Lower leg skin (tissue), 4 donors: ENCODE data around the gene NBL1. TPM values are rescaled to one million over a fixed set of nuclear protein-coding genes. Genes with fewer than 3 reads are reported as not detected.
A peak's percentile ranks its signal among the peaks of the same experiment; 100 is the strongest.

ENCODE experiments used
- DNase-seq, 2 donors: peaks; one replicate each; pipeline ENCODE4 v3.0.0-alpha.2; 2019; ENCODE audit warnings: low spot score in 2 of 2
- H3K4me3 ChIP-seq: fragments of 200-600 bp; sonication (generic); 2 replicates; pipeline ENCODE4 v1.5.1; 2017; ENCODE audit warnings: mild to moderate bottlenecking, low read depth; ENCODE audit not compliant: poor library complexity, severe bottlenecking
- POLR2A ChIP-seq, 2 donors: fragments of 450-650 bp; IDR thresholded peaks; one replicate each; pipeline ENCODE4 v1.6.1; 2016 to 2017; ENCODE audit warnings: antibody characterized with exemption in 2 of 2, mild to moderate bottlenecking in 1 of 2, moderate library complexity in 1 of 2
- WGBS, 2 donors: methylation state at CpG; one replicate each; pipeline ENCODE4 v1.1.5; 2018; 5-methylcytosine and 5-hydroxymethylcytosine counted together
- intact Hi-C: fragments of 100-400 bp; cut with DNase I; formaldehyde crosslinking; loops from one replicate; pipeline ENCODE4 v1.15.0; 2023; ENCODE audit warnings: low total_unique reads
- total RNA-seq, 4 donors: library from RNA; depleted of rRNA; stranded (reverse); fragments of >200 nt; gene quantifications; one replicate each; pipeline ENCODE4 v1.1.0, GENCODE V29; 2016
- TF ChIP-seq, protein P1 (sequence below), 3 donors: fragments of 450-650 bp; IDR thresholded peaks; one replicate each; pipeline ENCODE4 v1.5.1; 2016; ENCODE audit warnings: antibody characterized with exemption in 3 of 3, mild to moderate bottlenecking in 3 of 3, moderate library complexity in 2 of 3

NBL1 gene
- total RNA-seq, 4 donors from 2014 or later: 147 to 230 (median 210) TPM

DNA sequence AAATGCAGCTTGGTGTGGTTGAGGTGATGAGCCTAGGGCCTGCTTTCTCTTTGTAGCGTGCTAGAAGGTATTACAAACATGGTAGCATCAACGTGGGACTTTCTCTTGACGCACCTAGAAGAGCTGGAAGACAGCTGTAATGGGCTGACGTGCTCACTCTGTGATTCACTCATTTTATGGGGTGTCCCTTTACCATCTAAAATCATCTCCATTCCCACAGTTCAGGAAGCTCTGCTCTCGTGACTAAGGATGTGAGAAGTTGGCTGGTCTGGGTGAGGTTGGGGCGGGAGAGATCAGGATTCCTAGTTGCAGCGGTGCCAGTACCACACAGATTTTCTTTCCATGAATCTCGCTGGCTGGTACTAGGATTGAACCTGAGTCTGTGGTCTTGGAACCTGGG, 24.8 kb downstream of the NBL1 start:
- TF ChIP-seq, protein P1, sequence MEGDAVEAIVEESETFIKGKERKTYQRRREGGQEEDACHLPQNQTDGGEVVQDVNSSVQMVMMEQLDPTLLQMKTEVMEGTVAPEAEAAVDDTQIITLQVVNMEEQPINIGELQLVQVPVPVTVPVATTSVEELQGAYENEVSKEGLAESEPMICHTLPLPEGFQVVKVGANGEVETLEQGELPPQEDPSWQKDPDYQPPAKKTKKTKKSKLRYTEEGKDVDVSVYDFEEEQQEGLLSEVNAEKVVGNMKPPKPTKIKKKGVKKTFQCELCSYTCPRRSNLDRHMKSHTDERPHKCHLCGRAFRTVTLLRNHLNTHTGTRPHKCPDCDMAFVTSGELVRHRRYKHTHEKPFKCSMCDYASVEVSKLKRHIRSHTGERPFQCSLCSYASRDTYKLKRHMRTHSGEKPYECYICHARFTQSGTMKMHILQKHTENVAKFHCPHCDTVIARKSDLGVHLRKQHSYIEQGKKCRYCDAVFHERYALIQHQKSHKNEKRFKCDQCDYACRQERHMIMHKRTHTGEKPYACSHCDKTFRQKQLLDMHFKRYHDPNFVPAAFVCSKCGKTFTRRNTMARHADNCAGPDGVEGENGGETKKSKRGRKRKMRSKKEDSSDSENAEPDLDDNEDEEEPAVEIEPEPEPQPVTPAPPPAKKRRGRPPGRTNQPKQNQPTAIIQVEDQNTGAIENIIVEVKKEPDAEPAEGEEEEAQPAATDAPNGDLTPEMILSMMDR (IDR thresholded peaks at IDR 0.05): no peak
- no peak for DNase-seq
- 77 to 80% methylated on average over 8 of the region's 8 CpGs for WGBS, 2 donors
- no peak overlapping the region for H3K4me3 ChIP-seq
- intact Hi-C loops: no loop called here

DNA sequence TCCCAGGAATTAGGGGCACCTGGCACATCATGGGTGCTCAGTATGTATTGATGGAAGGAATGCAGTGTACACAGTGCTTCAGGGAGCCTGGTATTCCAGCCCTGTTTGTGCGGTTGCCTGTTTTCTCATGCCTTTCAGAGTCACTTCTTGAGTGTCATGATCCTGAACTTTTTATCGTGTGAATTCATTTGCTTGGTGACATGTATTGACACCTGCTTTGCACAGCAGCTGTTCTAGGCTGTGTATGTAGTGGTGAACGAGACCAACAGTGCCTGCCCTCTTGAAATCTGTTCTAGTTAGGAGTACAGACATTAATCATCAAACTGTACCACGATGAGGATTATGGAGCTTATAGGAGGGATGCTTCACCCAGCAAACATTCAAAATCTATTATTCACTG, 26.7 kb downstream of the NBL1 start:
- DNase-seq: no peak
- WGBS, 2 donors: 66 to 71% methylated on average over 4 of the region's 4 CpGs
- no peak overlapping the region for H3K4me3 ChIP-seq
- intact Hi-C loops: no loop called here
- TF ChIP-seq, protein P1 (IDR thresholded peaks at IDR 0.05): no peak
- no peak for TF ChIP-seq POLR2A (IDR thresholded peaks at IDR 0.05)

DNA sequence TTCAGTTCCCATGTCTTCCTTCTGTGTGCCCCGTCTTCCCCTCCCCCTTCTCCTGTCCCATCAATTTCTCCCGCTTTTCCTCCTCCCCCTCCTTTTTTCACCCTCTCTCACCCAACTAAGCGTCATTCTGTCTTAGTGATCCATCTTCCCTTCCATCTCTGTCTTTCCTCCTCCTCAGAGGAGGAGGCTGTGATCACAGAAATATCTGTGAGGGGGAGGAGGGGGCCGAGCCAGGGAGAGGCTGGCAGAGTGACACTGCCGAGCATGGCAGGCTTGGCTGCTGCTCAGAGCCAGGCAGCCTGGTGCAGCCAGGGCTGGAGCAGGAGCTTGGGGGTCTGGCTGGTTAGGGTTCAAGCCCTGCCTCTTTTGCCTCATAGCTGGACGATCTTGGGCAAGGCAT, 28.1 kb downstream of the NBL1 start:
- DNase-seq: no peak
- intact Hi-C loops: no loop called here
- WGBS, 2 donors: 56 to 62% methylated on average over 6 of the region's 6 CpGs
- no peak overlapping the region for H3K4me3 ChIP-seq
- TF ChIP-seq, protein P1 (IDR thresholded peaks at IDR 0.05): no peak
- TF ChIP-seq POLR2A (IDR thresholded peaks at IDR 0.05): no peak

DNA sequence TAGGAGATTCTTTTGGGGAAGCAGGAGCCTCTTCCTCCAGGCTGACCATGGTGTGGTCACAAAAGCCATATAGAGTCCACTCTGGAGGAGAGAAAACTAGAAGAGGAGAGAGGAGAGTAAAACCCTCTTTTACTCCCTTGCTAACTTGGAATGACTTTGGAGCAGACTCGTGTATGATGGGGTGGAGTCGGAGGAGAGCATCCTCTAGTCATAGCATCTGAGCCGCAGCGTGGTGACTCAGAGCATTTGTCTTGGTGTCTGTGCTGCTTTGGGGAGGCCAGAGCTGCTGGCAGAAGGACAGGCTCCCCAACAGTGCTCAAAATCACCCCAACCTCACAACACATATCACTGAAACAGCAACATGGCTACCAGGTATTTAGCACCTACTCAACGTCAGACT, 31.7 kb downstream of the NBL1 start:
- 67 to 70% methylated on average over 5 of the region's 5 CpGs for WGBS, 2 donors
- no peak for TF ChIP-seq POLR2A (IDR thresholded peaks at IDR 0.05)
- TF ChIP-seq, protein P1 (IDR thresholded peaks at IDR 0.05): no peak
- no peak overlapping the region for H3K4me3 ChIP-seq
- DNase-seq: no peak
- intact Hi-C loops: no loop called here

DNA sequence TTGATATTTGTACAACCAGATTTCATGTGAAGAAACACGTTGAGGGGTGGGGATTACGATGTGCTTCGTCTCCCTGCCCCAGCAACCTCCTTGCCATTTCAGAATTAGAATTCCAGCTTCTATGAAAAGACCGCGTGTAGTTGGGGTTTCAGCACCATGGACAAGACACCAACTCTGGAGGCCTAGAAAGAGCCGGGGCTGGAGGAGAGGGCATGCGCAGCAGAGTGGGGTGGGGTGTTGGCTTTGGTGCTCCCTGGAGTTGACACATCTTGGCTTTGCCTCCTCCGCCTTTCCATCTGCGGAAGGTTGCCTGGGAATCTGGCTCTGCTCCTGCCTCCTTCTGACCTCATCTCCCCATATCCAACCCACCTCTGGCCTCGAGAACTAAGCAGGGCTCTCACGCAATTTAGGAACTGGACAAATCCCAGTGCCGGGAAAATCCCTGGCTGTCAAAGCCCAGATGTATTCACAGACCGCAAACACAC, 32.4 kb downstream of the NBL1 start:
- 11 to 12% methylated on average over 13 of the region's 13 CpGs for WGBS, 2 donors
- intact Hi-C loops: no loop called here
- DNase-seq: peak; percentile 59 to 93
- no peak overlapping the region for H3K4me3 ChIP-seq
- TF ChIP-seq, protein P1 (IDR thresholded peaks at IDR 0.05): no peak
- TF ChIP-seq POLR2A (IDR thresholded peaks at IDR 0.05): no peak

DNA sequence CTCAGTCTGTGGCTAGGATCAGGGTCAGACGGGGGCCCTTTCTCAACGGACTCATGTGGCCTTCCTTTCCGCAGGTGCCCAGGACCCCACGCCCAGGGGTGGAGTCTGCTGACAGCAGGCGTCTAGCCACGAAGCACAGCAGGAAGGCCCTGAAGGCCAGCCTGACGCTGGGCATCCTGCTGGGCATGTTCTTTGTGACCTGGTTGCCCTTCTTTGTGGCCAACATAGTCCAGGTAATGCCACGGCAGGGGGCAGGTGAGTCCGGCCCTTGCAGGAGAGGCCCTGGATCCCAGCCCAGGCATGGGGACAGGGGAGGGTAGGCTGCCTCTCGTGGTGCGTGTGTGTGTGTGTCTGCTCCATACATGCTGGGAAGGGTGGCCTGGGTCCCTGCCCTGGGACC, 34.4 kb downstream of the NBL1 start:
- TF ChIP-seq, protein P1 (IDR thresholded peaks at IDR 0.05): no peak
- TF ChIP-seq POLR2A (IDR thresholded peaks at IDR 0.05): no peak
- WGBS, 2 donors: 63 to 75% methylated on average over 9 to 11 of the region's 11 CpGs
- intact Hi-C loops: no loop called here
- no peak for DNase-seq
- no peak overlapping the region for H3K4me3 ChIP-seq
